Astrocyte of the cerebellum (primary cell): ENCODE results near the gene PIK3R2.

Experiments used
- DNase-seq: peaks from one replicate; pipeline ENCODE4 v3.0.0-alpha.2; 2011; ENCODE audit warnings: low read depth
- H3K4me3 ChIP-seq: 2 replicates; pipeline ENCODE4 v1.5.1; 2011; ENCODE audit warnings: mild to moderate bottlenecking, low read depth, low read length, moderate library complexity
- in situ Hi-C: cut with HindIII; loops from 2 replicates; pipeline ENCODE4 v1.10.0; 2017; ENCODE audit warnings: low sequenced_read_pairs
- TF ChIP-seq, protein P1 (sequence below): IDR thresholded peaks from 2 replicates; pipeline ENCODE4 v1.5.1; 2012; ENCODE audit warnings: low read length, low read depth, moderate library complexity, mild to moderate bottlenecking; ENCODE audit errors: missing control alignments

Gene PIK3R2

DNA sequence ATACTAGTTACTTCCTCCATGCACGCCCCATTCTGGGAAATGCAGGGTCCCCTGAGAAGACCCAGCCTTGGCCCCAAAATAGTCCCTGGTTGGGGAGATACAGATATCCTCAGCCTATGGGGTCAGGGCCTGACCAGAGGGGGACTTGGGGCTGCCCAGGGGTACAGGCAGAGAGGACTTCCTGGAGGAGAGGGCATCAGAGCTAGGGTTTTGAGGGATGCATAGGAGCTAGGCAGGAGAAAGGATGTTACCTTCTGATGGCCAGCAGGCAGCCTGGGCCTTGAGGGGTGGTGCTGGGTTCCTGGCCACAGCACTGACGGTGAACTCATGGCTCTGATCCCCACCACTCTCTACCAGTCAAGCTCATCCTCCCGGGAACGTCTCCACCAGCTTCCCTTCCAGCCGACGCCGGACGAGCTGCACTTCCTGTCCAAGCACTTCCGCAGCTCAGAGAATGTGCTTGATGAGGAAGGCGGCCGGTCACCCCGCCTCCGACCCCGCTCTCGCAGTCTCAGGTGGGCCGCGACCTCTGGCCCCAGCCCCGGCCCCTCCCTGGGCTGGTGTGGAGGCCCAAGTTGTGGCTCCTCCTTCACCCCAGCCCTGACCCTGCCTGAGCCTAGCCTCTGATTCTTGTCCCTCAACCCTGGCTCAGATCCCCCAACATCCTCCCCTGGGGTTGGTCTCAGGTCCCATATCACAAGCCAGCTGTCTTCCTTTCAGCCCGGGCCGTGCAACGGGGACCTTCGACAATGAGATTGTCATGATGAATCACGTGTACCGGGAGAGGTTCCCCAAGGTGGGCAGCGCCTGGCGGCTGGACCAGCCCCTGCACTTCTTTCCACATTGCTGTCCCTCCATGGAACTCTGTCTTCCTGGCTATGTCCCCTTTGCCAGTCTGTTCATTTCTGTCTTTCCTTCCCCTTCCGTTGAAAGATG lies 29.8 kb upstream of the PIK3R2 start:
- TF ChIP-seq, protein P1, sequence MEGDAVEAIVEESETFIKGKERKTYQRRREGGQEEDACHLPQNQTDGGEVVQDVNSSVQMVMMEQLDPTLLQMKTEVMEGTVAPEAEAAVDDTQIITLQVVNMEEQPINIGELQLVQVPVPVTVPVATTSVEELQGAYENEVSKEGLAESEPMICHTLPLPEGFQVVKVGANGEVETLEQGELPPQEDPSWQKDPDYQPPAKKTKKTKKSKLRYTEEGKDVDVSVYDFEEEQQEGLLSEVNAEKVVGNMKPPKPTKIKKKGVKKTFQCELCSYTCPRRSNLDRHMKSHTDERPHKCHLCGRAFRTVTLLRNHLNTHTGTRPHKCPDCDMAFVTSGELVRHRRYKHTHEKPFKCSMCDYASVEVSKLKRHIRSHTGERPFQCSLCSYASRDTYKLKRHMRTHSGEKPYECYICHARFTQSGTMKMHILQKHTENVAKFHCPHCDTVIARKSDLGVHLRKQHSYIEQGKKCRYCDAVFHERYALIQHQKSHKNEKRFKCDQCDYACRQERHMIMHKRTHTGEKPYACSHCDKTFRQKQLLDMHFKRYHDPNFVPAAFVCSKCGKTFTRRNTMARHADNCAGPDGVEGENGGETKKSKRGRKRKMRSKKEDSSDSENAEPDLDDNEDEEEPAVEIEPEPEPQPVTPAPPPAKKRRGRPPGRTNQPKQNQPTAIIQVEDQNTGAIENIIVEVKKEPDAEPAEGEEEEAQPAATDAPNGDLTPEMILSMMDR, result no peak
- DNase-seq, result no peak

DNA sequence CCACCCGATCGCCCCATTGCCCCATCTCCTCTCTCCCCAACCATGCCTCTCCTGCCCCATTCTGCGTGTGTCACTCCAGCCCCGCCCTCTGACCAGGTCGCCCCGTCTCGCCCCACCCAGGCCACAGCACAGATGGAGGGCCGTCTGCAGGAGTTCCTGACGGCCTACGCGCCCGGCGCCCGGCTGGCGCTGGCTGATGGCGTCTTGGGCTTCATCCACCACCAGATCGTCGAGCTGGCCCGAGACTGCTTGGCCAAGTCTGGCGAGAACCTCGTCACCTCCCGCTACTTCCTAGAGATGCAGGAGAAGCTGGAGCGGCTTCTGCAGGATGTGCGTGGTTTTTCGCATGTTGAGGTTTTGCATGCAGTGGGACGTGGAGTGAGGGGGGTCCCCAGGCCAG lies 29.1 kb upstream of the PIK3R2 start:
- TF ChIP-seq, protein P1, result no peak
- H3K4me3 ChIP-seq, result no peak overlapping the region
- DNase-seq, result no peak
- in situ Hi-C loops, result no loop called here

More for the DNA sequence above, 29.8 kb upstream of the PIK3R2 start:
- H3K4me3 ChIP-seq, result no peak overlapping the region
- in situ Hi-C loops, result no loop called here

DNA sequence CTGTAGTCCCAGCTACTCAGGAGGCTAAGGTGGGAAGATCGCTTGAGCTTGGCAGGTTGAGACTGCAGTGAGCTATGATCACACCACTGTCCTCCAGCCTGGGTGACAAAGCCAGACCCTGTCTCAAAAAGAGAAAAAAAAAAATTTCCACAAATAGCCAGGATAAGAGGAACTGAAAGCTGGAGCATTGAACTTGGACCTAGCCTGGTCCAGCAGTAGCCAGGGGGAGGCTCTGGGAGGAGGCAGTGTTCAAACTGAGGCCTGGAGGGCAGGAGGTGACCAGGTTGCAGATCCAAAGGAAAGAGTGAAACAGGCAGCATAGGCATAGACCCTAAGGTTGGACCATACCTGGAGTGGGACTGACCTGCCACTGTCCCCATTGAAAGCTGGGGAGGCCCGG lies 26.9 kb upstream of the PIK3R2 start:
- no peak for DNase-seq
- in situ Hi-C loops, result no loop called here
- TF ChIP-seq, protein P1, result no peak
- no peak overlapping the region for H3K4me3 ChIP-seq

DNA sequence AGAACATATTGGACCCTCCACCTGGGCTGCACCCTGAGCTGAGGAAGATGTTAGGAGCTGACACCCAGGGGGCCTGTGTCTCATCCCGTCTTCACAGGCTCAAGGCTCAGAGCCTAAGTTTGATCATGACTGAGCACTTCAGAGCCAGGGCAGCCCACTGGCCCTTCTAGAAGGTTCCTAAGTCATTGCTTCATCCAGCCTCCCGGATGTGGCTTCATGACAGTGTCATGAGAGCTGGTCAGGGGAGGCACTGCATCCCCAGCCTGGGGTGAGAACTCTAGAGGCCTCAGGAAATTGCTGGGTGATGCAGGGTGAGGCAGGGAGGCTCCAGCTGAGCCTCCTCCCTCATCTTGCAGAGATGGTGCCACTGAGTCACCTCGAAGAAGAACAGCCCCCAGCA lies 24.9 kb upstream of the PIK3R2 start:
- in situ Hi-C loops, result no loop called here
- H3K4me3 ChIP-seq, result no peak overlapping the region
- TF ChIP-seq, protein P1, result no peak
- no peak for DNase-seq

DNA sequence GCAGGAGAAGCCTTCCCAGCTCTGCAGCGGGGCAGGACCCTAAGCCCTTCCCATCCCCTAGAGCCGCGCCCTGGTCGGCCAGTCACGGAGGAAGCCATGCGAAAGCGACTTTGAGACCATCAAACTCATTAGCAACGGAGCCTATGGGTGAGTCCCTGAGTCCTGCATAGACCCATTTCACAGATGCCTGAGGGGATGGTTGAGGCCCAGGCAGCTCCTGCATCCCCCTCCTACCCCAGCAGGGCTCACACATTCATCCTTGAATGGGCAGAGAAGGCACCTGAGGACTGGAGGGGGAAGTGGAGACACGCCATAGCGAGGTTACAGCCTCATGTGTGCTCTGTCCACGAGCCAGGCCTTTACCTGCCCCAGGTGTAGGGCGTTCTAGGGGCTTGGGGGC lies 24.2 kb upstream of the PIK3R2 start:
- TF ChIP-seq, protein P1, result no peak
- in situ Hi-C loops, result no loop called here
- no peak for DNase-seq
- no peak overlapping the region for H3K4me3 ChIP-seq

DNA sequence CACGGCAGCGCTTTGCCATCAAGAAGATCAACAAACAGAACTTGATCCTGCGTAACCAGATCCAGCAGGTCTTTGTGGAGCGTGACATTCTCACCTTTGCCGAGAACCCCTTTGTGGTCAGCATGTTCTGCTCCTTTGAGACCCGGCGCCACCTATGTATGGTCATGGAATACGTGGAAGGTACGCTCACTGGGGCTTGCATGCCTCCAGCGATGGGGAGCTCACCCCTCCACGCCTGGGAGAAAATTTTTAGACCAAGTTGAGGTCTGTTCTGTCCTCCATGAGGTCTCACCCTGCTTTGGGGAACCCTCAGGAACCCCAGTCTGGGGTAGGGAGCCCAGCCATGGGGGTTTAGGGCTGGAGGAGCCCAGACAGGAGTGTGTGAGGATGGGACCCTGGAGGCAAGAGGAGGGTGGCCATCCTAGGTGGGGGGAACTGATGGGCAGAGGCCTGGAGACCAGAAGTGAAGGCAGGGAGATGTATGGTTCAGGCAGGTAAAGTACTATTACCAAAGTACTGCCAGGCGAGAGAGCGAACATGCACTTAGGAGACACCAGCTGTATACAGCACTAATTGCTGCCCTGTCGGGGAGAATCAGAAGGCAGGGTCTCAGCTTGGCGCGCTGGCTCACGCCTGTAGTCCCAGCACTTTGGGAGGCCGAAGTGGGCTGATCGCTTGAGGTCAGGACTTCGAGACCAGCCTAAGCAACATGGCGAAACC lies 22.3 kb upstream of the PIK3R2 start:
- no peak for DNase-seq
- TF ChIP-seq, protein P1, result no peak
- in situ Hi-C loops, result no loop called here
- H3K4me3 ChIP-seq, result no peak overlapping the region
